HepG2 (cell line): ENCODE measurements around the gene ZFAND6. TPM values are rescaled to one million over a fixed set of nuclear protein-coding genes. Genes with fewer than 3 reads are reported as not detected.

Source experiments
- CCDC6 ChIP-seq: sonication (generic); formaldehyde crosslinking; IDR thresholded peaks from 2 replicates; pipeline ENCODE4 v1.8.1; 2022; ENCODE audit warnings: mild to moderate bottlenecking, missing genetic modification reagents, moderate library complexity
- IRF1 ChIP-seq: sonication (generic); formaldehyde crosslinking; IDR thresholded peaks from 2 replicates; pipeline ENCODE4 v1.4.0; 2020; ENCODE audit warnings: low read depth, mild to moderate bottlenecking, missing genetic modification reagents
- MLLT10 ChIP-seq: sonication (generic); formaldehyde crosslinking; IDR thresholded peaks from 2 replicates; pipeline ENCODE4 v1.4.0; 2020; ENCODE audit warnings: missing genetic modification reagents
- MYPOP ChIP-seq: sonication (generic); formaldehyde crosslinking; IDR thresholded peaks from 2 replicates; pipeline ENCODE4 v1.8.1; 2023; ENCODE audit warnings: mild to moderate bottlenecking, moderate library complexity, missing genetic modification reagents
- NBN ChIP-seq: fragments of 450-650 bp; conservative IDR thresholded peaks from 2 replicates; pipeline ENCODE4 v1.6.1; 2017
- TBX2 ChIP-seq: sonication (generic); formaldehyde crosslinking; IDR thresholded peaks from 2 replicates; pipeline ENCODE4 v1.5.0; 2020; ENCODE audit warnings: missing genetic modification reagents, mild to moderate bottlenecking, borderline replicate concordance
- ZBTB21 ChIP-seq: sonication (generic); formaldehyde crosslinking; IDR thresholded peaks from 2 replicates; pipeline ENCODE4 v1.4.0; 2020; ENCODE audit warnings: missing genetic modification reagents
- ZFP90 ChIP-seq: sonication (generic); formaldehyde crosslinking; IDR thresholded peaks from 2 replicates; pipeline ENCODE4 v1.8.0; 2022; ENCODE audit warnings: missing genetic modification reagents, mild to moderate bottlenecking, inconsistent platforms, borderline replicate concordance
- ZFYVE20 ChIP-seq: sonication (generic); formaldehyde crosslinking; IDR thresholded peaks from 2 replicates; pipeline ENCODE4 v1.8.0; 2023; ENCODE audit warnings: low read depth, mild to moderate bottlenecking, moderate library complexity, missing genetic modification reagents, borderline replicate concordance
- ZNF138 ChIP-seq: sonication (generic); formaldehyde crosslinking; IDR thresholded peaks from 2 replicates; pipeline ENCODE4 v1.5.0; 2020; ENCODE audit warnings: mild to moderate bottlenecking, low read depth, missing genetic modification reagents
- ZNF143 ChIP-seq: sonication (generic); formaldehyde crosslinking; IDR thresholded peaks from 2 replicates; pipeline ENCODE4 v1.4.0; 2020; ENCODE audit warnings: missing genetic modification reagents
- ZNF235 ChIP-seq: sonication (generic); formaldehyde crosslinking; IDR thresholded peaks from 2 replicates; pipeline ENCODE4 v1.8.1; 2023; ENCODE audit warnings: mild to moderate bottlenecking, missing genetic modification reagents, borderline replicate concordance
- ZNF280B ChIP-seq: sonication (generic); formaldehyde crosslinking; IDR thresholded peaks from 2 replicates; pipeline ENCODE4 v1.5.0; 2020; ENCODE audit warnings: missing genetic modification reagents, mild to moderate bottlenecking, borderline replicate concordance
- ZNF33A ChIP-seq: sonication (generic); formaldehyde crosslinking; IDR thresholded peaks from 2 replicates; pipeline ENCODE4 v1.5.1; 2020; ENCODE audit warnings: missing genetic modification reagents, mild to moderate bottlenecking, moderate library complexity, borderline replicate concordance
- ZNF350 ChIP-seq: sonication (generic); formaldehyde crosslinking; IDR thresholded peaks from 2 replicates; pipeline ENCODE4 v1.4.0; 2020; ENCODE audit warnings: mild to moderate bottlenecking, low read depth, missing genetic modification reagents, borderline replicate concordance
- ZNF615 ChIP-seq: sonication (generic); formaldehyde crosslinking; IDR thresholded peaks from 2 replicates; pipeline ENCODE4 v1.5.0; 2020; ENCODE audit warnings: mild to moderate bottlenecking, missing genetic modification reagents, borderline replicate concordance
- ZNF773 ChIP-seq: sonication (generic); formaldehyde crosslinking; IDR thresholded peaks from 2 replicates; pipeline ENCODE4 v1.4.0; 2020; ENCODE audit warnings: missing genetic modification reagents, borderline replicate concordance
- polyA plus RNA-seq, 8 experiments: library from polyadenylated mRNA; depleted of rRNA in 3 of 8; stranded (reverse) in 7 of 8; unstranded in 1 of 8; fragments of >200 nt; fragmentation: Illumina TruSeq in 4 of 8; extraction: Trizol in 4 of 8; gene quantifications; 2 replicates each; pipeline versions ENCODE4 v1.2.1 to v1.2.3, GENCODE V29; 2011 to 2016; ENCODE audit warnings: low read depth in 4 of 8, missing spikeins in 1 of 8, mixed read lengths in 1 of 8; ENCODE audit not compliant: insufficient read depth in 1 of 8
- total RNA-seq, 5 experiments: library from RNA; depleted of rRNA; stranded (reverse); fragments of >200 nt; fragmentation: Illumina TruSeq; extraction: Trizol; gene quantifications; 2 replicates each; pipeline ENCODE4 v1.2.3, GENCODE V29; 2016; ENCODE audit warnings: low read depth in 1 of 5
- TF ChIP-seq, protein P1 (sequence below): sonication (generic); formaldehyde crosslinking; IDR thresholded peaks from 2 replicates; pipeline ENCODE4 v1.5.0; 2020; ENCODE audit warnings: mild to moderate bottlenecking, missing genetic modification reagents
- TF ChIP-seq, protein P2 (sequence below): IDR thresholded peaks from 2 replicates; pipeline ENCODE4 v1.6.1; 2018; ENCODE audit warnings: missing genetic modification reagents
- TF ChIP-seq, protein P3 (sequence below): IDR thresholded peaks from 2 replicates; pipeline ENCODE4 v1.6.1; 2016; ENCODE audit warnings: low read depth, borderline replicate concordance
- TF ChIP-seq, protein P4 (sequence below): sonication (generic); formaldehyde crosslinking; conservative IDR thresholded peaks from 2 replicates; pipeline ENCODE4 v1.4.0; 2020; ENCODE audit warnings: missing genetic modification reagents

ZFAND6 gene
- total and polyA plus RNA-seq, 2 of the 13 experiments (the other 11 are each of a cell fraction or from before 2014, with no cell fraction given), result 84.2 to 115 TPM

- TF ChIP-seq, protein P1, sequence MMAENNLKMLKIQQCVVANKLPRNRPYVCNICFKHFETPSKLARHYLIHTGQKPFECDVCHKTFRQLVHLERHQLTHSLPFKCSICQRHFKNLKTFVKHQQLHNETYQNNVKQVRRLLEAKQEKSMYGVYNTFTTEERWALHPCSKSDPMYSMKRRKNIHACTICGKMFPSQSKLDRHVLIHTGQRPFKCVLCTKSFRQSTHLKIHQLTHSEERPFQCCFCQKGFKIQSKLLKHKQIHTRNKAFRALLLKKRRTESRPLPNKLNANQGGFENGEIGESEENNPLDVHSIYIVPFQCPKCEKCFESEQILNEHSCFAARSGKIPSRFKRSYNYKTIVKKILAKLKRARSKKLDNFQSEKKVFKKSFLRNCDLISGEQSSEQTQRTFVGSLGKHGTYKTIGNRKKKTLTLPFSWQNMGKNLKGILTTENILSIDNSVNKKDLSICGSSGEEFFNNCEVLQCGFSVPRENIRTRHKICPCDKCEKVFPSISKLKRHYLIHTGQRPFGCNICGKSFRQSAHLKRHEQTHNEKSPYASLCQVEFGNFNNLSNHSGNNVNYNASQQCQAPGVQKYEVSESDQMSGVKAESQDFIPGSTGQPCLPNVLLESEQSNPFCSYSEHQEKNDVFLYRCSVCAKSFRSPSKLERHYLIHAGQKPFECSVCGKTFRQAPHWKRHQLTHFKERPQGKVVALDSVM, result no peak
- TF ChIP-seq IRF1 (CRISPR knock-in tag) (no peak), ZNF138 (CRISPR knock-in tag) (no peak), ZNF143 (CRISPR knock-in tag) (no peak), CCDC6 (CRISPR knock-in tag) (no peak), ZFYVE20 (no peak), ZFP90 (no peak), MYPOP (CRISPR knock-in tag) (no peak), ZNF33A (CRISPR knock-in tag) (no peak), ZNF235 (no peak), NBN (no peak), ZNF350 (CRISPR knock-in tag) (no peak), ZNF280B (CRISPR knock-in tag) (no peak), ZNF773 (CRISPR knock-in tag) (no peak), ZNF615 (no peak), TBX2 (CRISPR knock-in tag) (no peak), ZBTB21 (CRISPR knock-in tag) (no peak), MLLT10 (CRISPR knock-in tag) (no peak)
- TF ChIP-seq, protein P2, sequence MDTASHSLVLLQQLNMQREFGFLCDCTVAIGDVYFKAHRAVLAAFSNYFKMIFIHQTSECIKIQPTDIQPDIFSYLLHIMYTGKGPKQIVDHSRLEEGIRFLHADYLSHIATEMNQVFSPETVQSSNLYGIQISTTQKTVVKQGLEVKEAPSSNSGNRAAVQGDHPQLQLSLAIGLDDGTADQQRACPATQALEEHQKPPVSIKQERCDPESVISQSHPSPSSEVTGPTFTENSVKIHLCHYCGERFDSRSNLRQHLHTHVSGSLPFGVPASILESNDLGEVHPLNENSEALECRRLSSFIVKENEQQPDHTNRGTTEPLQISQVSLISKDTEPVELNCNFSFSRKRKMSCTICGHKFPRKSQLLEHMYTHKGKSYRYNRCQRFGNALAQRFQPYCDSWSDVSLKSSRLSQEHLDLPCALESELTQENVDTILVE (CRISPR knock-in tag), result no peak
- TF ChIP-seq, protein P3, sequence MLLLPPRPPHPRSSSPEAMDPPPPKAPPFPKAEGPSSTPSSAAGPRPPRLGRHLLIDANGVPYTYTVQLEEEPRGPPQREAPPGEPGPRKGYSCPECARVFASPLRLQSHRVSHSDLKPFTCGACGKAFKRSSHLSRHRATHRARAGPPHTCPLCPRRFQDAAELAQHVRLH (CRISPR knock-in tag), result no peak
- TF ChIP-seq, protein P4, sequence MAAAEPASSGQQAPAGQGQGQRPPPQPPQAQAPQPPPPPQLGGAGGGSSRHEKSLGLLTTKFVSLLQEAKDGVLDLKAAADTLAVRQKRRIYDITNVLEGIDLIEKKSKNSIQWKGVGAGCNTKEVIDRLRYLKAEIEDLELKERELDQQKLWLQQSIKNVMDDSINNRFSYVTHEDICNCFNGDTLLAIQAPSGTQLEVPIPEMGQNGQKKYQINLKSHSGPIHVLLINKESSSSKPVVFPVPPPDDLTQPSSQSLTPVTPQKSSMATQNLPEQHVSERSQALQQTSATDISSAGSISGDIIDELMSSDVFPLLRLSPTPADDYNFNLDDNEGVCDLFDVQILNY (CRISPR knock-in tag), result no peak
These were observed 113.7 kb downstream of the ZFAND6 start (continued) for GRCh38 chr15:80173022-80173759.
